SU-DHL-6 (cell line): Measurements from ENCODE around the gene MYOF.

Experiments
- H2AFZ ChIP-seq: fragments of 200-600 bp; sonication (generic); 2 replicates; pipeline ENCODE4 v1.6.1; 2014; ENCODE audit warnings: low read depth, mild to moderate bottlenecking, moderate library complexity, mixed read lengths, antibody characterized with exemption, low read length; ENCODE audit not compliant: severe bottlenecking
- H3F3A ChIP-seq: fragments of 200-600 bp; shearing (Covaris generic); 2 replicates; pipeline ENCODE4 v1.6.0; 2016; ENCODE audit warnings: antibody characterized with exemption, mild to moderate bottlenecking; ENCODE audit not compliant: insufficient read depth
- H3K27ac ChIP-seq: fragments of 200-600 bp; sonication (generic); 2 replicates; pipeline ENCODE4 v1.5.1; 2016; ENCODE audit warnings: low read depth, mild to moderate bottlenecking, low read length, moderate library complexity, mixed read lengths
- H3K27me3 ChIP-seq: fragments of 200-600 bp; sonication (generic), shearing (Covaris generic); 2 replicates; pipeline ENCODE4 v1.6.0; 2014; ENCODE audit warnings: mild to moderate bottlenecking, low read length
- H3K36me3 ChIP-seq: fragments of 200-600 bp; sonication (generic); 2 replicates; pipeline ENCODE4 v1.6.1; 2014; ENCODE audit warnings: mild to moderate bottlenecking, low read length, mixed read lengths
- H3K4me2 ChIP-seq: fragments of 300-600, 200-600 bp; shearing (Covaris generic), sonication (generic); 2 replicates; pipeline ENCODE4 v1.6.0; 2014; ENCODE audit warnings: low read length, low read depth, mild to moderate bottlenecking; ENCODE audit not compliant: poor library complexity, severe bottlenecking
- H3K4me3 ChIP-seq: fragments of 200-600 bp; sonication (generic); 2 replicates; pipeline ENCODE4 v1.5.1; 2014; ENCODE audit warnings: antibody characterized with exemption, low read length, mild to moderate bottlenecking, mixed read lengths; ENCODE audit not compliant: insufficient read depth, poor library complexity, severe bottlenecking
- H3K79me2 ChIP-seq: fragments of 200-600 bp; sonication (generic); 2 replicates; pipeline ENCODE4 v1.6.1; 2014; ENCODE audit warnings: mild to moderate bottlenecking, low read length, moderate library complexity; ENCODE audit not compliant: insufficient read depth
- H3K9ac ChIP-seq: fragments of 200-600 bp; sonication (generic); 2 replicates; pipeline ENCODE4 v1.7.0; 2014; ENCODE audit warnings: mild to moderate bottlenecking, low read length
- H3K9me2 ChIP-seq: fragments of 200-600 bp; sonication (generic); replicated peaks from 2 replicates; pipeline ENCODE4 v1.6.1; 2014; ENCODE audit warnings: low read length; ENCODE audit not compliant: insufficient read depth
- H3K9me3 ChIP-seq: fragments of 200-600 bp; sonication (generic); 2 replicates; pipeline ENCODE4 v1.6.1; 2014; ENCODE audit warnings: low read length, mixed read lengths; ENCODE audit not compliant: insufficient read depth
- H4K20me1 ChIP-seq: fragments of 200-600 bp; sonication (generic); 2 replicates; pipeline ENCODE4 v1.6.1; 2014; ENCODE audit warnings: low read depth, mild to moderate bottlenecking, antibody characterized with exemption, low read length, moderate library complexity, mixed read lengths
- CTCF ChIP-seq: fragments of 200-600 bp; sonication (generic); IDR thresholded peaks from one replicate; pipeline ENCODE4 v1.5.1; 2017; ENCODE audit warnings: antibody characterized with exemption, mild to moderate bottlenecking, low read length, moderate library complexity; ENCODE audit not compliant: insufficient read depth, poor library complexity, severe bottlenecking
- EZH2phosphoT487 ChIP-seq: fragments of 200-600 bp; sonication (generic), shearing (Covaris generic); conservative IDR thresholded peaks from 2 replicates; pipeline ENCODE4 v1.6.1; 2018; ENCODE audit warnings: mild to moderate bottlenecking, antibody characterized with exemption, low read length, moderate library complexity, mixed read lengths

The MYOF gene

GRCh38 chr10:93368210-93368609, 113.9 kb downstream of the MYOF start:
- Histone ChIP-seq H3K36me3 (no peaks in the 10 kb centered on the region), H3K9me3 (no peaks in the 10 kb centered on the region), H3K79me2 (no peaks in the 10 kb centered on the region), H3K27ac (no peak overlapping the region), H3K9ac (no peak overlapping the region), H3K9me2 (no peaks in the 10 kb centered on the region), H3K4me2 (no peak overlapping the region), H4K20me1 (no peaks in the 10 kb centered on the region), H3F3A (no peaks in the 10 kb centered on the region), H3K4me3 (no peak overlapping the region), H3K27me3 (no peaks in the 10 kb centered on the region), H2AFZ (no peak overlapping the region)
- no peak for TF ChIP-seq EZH2phosphoT487
- no peak for TF ChIP-seq CTCF

GRCh38 chr10:93367664-93368063, 114.5 kb downstream of the MYOF start:
- H3K79me2 ChIP-seq = no peaks in the 10 kb centered on the region

GRCh38 chr10:93364966-93365365, 117.2 kb downstream of the MYOF start:
- no peaks in the 10 kb centered on the region for H3K79me2 ChIP-seq
- H3K4me2 ChIP-seq = no peak overlapping the region
- H3K4me3 ChIP-seq = no peak overlapping the region
- TF ChIP-seq EZH2phosphoT487 = no peak
- TF ChIP-seq CTCF = no peak
- no peaks in the 10 kb centered on the region for H3K9me2 ChIP-seq
- no peak overlapping the region for H3K9ac ChIP-seq
- no peaks in the 10 kb centered on the region for H3K27me3 ChIP-seq
- no peaks in the 10 kb centered on the region for H3K9me3 ChIP-seq
- H3K36me3 ChIP-seq = no peaks in the 10 kb centered on the region
- H4K20me1 ChIP-seq = no peaks in the 10 kb centered on the region
- H2AFZ ChIP-seq = no peak overlapping the region
- no peak overlapping the region for H3K27ac ChIP-seq
- no peaks in the 10 kb centered on the region for H3F3A ChIP-seq

More at GRCh38 chr10:93367664-93368063, 114.5 kb downstream of the MYOF start:
- H4K20me1 ChIP-seq = no peaks in the 10 kb centered on the region
- H3K27ac ChIP-seq = no peak overlapping the region
- H3K4me2 ChIP-seq = no peak overlapping the region
- no peaks in the 10 kb centered on the region for H3K27me3 ChIP-seq
- no peaks in the 10 kb centered on the region for H3K9me2 ChIP-seq
- no peak overlapping the region for H2AFZ ChIP-seq
- no peak for TF ChIP-seq CTCF
- no peak for TF ChIP-seq EZH2phosphoT487
- H3K9me3 ChIP-seq = no peaks in the 10 kb centered on the region
- H3K36me3 ChIP-seq = no peaks in the 10 kb centered on the region
- H3K4me3 ChIP-seq = no peak overlapping the region
- no peak overlapping the region for H3K9ac ChIP-seq
- no peaks in the 10 kb centered on the region for H3F3A ChIP-seq
